CD4-positive, alpha-beta T cell treated with Interleukin-15 for 1 hour (primary cell): ENCODE measurements around the gene ERFE.

Experiments
- DNase-seq: peaks from one replicate; pipeline ENCODE4 v3.0.0-alpha.2; 2020

The ERFE gene

DNA sequence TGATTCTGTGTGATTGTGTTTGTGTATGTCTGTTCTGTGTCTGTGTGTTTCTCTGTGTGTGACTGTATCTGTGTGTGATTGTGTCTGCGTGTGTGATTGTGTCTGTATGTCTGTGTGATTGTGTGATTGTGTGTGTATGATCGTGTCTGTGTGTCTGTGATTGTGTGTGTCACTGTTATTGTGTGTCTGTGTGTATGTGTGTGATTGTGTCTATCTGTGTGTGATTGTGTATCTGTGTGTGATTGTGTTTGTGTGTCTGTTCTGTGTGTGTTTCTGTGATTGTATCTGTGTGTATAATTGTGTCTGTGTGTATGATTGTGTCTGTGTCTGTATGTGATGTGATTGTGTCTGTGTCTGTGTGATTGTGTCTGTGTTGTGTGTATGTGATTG lies 32.0 kb upstream of the ERFE start:
- DNase-seq: no peak

DNA sequence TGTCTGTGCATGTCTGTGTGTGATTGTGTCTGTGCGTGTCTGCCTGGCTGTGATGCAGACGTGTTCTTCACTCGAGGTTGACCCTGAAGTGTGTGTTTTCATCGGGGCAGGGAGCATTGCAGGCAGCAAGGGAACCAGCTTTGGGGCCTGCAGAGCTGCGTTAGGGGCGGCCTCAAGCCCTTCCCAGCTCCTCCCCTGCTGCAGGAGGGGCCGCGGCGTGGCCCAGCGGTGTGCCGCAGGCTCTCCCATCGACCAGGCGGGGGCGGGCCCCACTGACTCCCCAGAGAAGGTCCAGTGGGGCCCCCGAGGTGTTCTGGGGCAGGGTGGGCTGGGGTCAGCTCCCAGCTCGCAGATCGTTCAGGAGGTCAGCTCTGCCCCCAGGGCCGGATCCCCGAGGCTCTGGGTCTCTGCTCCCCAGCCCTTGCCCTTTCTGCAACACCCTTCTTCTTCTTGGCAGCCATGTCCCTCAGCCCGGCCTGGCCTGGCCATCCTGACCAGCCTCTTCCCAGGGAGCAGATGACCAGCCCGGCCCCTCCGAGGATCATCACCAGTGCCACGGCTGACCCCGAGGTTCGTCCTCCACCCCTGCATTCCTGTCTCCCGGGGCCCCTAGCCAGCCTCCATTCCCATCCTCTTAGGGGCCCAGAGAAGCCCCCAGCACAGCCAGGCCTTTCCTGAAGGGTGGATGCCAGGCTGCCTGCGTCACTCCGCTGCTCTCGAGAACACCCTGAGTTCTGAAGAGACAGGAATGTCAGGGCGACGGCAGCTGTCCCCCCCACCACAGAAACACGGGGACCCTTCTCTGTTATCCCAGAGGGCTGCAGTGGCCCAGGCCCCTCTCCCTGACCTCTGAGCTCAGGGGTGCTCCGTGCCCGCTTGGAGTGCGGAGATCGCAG lies 31.4 kb upstream of the ERFE start:
- no peak for DNase-seq

DNA sequence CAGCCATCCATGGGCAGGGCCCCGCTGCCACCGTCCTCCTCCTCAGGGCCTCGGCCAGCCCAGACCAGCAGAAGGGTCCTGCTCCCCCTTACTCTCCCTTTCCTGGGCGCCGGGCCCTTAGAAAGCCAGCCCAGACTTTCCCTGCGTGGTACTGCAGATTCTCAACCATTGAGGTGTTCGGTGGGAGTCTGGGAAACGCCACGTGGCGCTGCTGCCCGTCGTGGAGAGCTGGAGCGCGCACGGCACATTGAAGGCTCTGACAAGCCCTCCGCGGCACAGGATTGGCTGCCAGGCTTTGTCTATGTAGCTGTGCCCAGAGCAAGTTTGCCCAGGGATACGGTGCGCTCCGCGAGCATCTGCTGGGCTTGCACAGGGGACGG lies 30.7 kb upstream of the ERFE start:
- DNase-seq: no peak

- no peak for DNase-seq
These were observed 30.2 kb upstream of the ERFE start for GRCh38 chr2:238128534-238129001.

DNA sequence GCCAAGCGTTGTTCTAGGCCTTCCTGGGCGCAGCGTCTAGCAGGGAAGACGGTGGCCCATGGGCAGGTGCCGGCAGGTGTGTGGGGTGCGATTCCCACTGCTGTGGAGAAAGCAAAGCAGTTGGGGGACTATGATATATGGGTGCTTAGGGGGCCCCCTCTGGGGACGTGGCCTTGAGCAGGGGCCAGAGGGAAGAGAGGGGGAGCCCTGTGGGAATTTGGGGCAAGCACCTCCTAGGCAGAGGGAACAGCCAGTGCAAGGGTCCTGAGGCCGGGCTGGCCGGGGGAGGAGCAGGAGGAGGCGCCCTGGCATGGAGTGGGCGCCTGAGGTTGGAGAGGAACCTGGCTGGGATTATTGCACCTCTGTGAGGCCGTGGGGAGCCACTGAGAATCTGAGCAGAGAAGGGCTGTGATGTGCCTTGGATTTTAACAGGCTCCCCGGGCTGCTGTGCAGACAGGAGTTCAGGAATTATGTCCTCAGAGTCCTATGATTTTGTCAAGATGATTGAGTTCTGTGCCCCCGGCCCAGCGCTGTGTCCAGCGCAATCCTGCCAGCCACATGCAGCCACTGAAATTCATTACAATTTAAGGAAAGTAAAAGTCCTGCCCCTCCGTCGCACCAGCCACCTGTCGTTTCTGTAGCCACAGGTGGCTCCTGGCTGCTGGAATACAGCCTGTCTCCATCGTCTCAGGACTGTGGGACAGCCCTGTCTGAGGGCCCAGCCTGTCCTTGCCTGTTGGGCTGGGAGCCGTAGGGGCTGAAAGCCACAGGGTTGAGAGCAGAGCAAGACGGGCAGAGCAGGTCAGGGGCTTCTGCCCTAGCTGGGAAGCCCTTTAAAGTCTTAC lies 29.4 kb upstream of the ERFE start:
- no peak for DNase-seq

- DNase-seq: no peak
These were observed 28.6 kb upstream of the ERFE start for GRCh38 chr2:238130111-238130695.

GRCh38 chr2:238130696-238131628 lies 27.8 kb upstream of the ERFE start:
- DNase-seq: no peak

- DNase-seq: no peak
These were observed 26.9 kb upstream of the ERFE start for GRCh38 chr2:238131761-238132462.

DNA sequence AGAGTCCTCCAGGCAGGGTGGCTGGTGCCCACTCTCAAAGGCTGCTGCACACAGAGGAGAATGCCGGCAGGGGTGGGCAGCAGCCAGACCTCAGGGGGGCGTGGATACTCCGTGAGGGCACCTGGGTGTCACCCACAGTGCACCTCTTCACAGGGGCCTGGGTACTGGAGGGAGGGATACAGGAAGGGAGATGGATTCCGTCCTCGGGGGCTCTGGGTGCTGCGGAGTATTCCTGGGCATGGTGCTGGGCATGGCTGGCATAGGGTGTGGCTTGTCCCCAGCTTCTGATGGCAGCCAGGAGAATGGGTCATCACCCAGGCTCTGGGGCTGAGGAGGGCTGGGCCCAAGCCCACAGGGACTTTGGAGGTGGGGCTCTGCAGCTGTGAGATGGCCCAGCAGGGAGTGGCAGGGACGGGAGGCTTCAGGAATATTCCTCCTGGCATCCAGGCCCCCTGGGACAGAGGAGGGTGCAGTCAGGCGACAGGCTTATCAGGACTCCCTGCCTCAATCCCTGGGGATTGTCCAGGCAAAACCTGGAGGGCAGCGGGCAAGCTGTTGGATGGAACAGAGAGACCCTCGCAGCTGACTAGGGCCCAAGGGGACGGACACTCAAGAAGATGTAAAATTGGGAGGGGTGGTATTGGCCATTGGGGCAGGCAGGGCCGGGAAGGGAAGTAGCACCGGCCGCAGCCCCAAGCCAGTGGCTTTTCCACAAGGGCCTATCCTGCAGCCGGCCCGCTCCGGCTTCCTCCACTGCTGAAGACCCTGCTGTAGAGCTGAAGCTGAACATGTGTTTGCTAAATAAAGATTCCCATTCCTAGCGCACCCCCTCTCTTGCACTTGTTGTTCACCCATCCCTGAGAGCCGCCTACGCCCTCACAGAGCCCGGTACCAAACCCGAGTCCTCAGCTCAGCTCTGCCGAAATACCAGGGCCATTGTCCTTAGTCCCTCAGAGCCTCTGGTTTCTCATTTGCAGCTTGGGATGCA lies 26.0 kb upstream of the ERFE start:
- no peak for DNase-seq

GRCh38 chr2:238133499-238134392 lies 25.0 kb upstream of the ERFE start:
- no peak for DNase-seq

- DNase-seq: no peak
These were observed 24.4 kb upstream of the ERFE start for GRCh38 chr2:238134393-238134785.

DNA sequence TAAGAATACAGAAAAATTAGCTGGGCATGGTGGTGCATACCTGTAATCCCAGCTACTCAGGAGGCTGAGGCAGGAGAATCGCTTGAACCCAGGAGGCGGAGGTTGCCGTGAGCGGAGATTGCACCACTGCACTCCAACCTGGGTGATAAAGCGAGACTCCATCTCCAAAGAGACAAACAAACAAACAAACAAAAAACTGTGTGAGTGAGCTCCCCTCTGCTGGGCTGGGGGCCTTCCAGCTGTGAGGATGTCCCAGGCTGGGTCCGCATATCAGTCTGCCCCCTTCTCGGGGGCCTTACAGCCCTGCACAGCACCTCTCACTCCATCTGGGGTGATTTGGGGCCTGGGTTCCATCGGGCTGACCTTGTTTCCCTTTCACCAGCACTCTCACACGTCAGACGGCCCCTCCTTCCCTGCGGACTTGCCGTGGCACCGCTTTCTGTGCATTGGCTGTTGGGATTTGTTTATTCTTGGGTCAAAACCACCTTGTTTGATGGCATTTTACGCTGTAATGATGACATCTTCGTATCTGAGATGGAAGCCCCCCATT lies 23.1 kb upstream of the ERFE start:
- no peak for DNase-seq

DNA sequence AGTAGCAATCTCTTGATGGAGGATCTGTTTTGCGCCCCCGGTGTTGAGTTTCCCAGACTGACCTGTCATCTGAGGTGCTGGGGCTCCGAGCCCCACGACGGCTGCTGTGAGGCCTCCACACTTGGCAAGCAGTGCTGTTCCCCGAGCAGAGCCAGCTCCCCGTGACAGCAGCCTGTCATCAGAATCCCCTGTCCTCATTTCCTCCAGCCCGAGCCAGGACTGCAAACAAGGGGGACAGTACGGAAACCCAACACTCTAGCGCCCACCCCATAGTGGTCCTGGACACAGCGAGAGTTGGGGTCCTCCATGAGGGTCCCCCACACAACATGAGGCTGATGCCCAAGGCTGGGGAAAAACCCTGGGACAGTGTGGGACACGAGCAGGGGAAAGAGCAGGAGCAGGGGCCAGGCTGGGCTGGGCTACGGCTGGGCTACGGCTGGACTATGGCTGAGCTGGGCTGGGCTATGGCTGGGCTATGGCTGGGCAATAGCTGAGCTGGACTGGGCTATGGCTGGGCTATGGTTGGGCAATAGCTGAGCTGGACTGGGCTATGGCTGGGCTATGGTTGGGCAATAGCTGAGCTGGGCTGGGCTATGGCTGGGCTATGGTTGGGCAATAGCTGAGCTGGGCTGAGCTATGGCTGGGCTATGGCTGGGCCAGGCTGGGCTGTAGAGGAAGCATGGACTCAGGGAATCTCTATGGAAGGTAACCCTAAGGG lies 21.8 kb upstream of the ERFE start:
- peak; percentile 76 for DNase-seq

- DNase-seq: no peak
These were observed 20.9 kb upstream of the ERFE start for GRCh38 chr2:238137885-238138284.

- no peak for DNase-seq
These were observed 20.2 kb upstream of the ERFE start, which contains the start of gene KLHL30 for GRCh38 chr2:238138331-238139195. Gene KLHL30, plus strand, starts transcription at chr2:238138668. Its CDS starts 2,087 bp downstream, at chr2:238140755.

GRCh38 chr2:238139196-238140039 lies 19.4 kb upstream of the ERFE start:
- no peak for DNase-seq
